ENCODE measurements around the gene ZHX3. TPM values are rescaled to one million over a fixed set of nuclear protein-coding genes. Genes with fewer than 3 reads are reported as not detected.

Gene ZHX3
- total and polyA plus RNA-seq, 2 donors (not counting 1 experiment from before 2014, with no cell fraction given), result 4.3 to 22.2 TPM

DNA sequence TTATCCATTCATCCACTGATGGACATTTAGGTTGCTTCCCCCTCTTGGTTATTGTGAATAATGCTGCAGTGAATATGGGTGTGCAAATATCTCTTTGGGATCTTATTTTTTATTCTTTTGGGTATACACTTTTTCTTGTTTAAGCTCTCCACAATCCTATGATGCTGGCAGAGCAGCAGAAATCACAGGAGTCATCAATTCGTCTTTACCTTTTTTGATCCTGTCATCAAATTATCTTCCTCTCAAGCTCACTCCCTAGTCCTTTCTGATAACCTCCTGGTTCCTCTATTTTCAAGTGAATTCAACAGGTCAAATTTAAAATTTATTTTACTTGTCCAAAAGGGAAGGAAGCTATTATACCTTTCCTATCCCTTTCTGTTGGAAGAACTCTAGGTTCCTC, 91.1 kb downstream of the ZHX3 start:
- Histone ChIP-seq H3K9me3 (ENCODE audit: control extremely low read depth in 1 of 3, control insufficient read depth in 2 of 3, insufficient read depth in 1 of 3, low read length in 2 of 3) (no peaks in the 10 kb centered on the region), H3K4me1 (ENCODE audit: control insufficient read depth in 2 of 2, insufficient read depth in 2 of 2, low read length in 2 of 2) (no peaks in the 10 kb centered on the region), H3K4me3 (ENCODE audit: control extremely low read depth in 1 of 5, extremely low read depth in 1 of 5, insufficient read depth in 1 of 5, low read depth in 2 of 5, low read length in 4 of 5) (no peak overlapping the region), H3K79me2 (ENCODE audit: control insufficient read depth, insufficient read depth, low read length) (no peaks in the 10 kb centered on the region), H3K36me3 (replicated peaks in 1 of 2; ENCODE audit: control extremely low read depth in 1 of 2, control insufficient read depth in 1 of 2, extremely low read depth in 1 of 2, insufficient read depth in 2 of 2, low read length in 1 of 2) (no peaks in the 10 kb centered on the region), H3K9ac (ENCODE audit: low read length) (no peak overlapping the region), H3K4me2 (replicated peaks; ENCODE audit: low read depth, low read length, poor library complexity, severe bottlenecking) (no peak overlapping the region), H3K27me3 (replicated peaks in 1 of 4; ENCODE audit: control extremely low read depth in 1 of 4, control insufficient read depth in 3 of 4, insufficient read depth in 4 of 4, low read length in 3 of 4) (no peaks in the 10 kb centered on the region), H3K27ac (ENCODE audit: low read length in 2 of 2) (no peak overlapping the region), H4K20me1 (ENCODE audit: control insufficient read depth, insufficient read depth, low read length, poor library complexity, severe bottlenecking) (no peaks in the 10 kb centered on the region), H2AFZ (ENCODE audit: insufficient read depth, low read depth, low read length, poor library complexity, severe bottlenecking) (no peak overlapping the region)
- ChIA-PET CTCF (interaction anchor here (1.1 kb wide), 1 partner anchor 113 kb away, joined by 5 read pairs; no protein-coding TSS in a partner anchor), POLR2A (no interaction called here)
- no peak for ATAC-seq (ENCODE audit: low read depth)
- H3K4me1 Mint-ChIP-seq, result peaks cover 4% of the 10 kb centered on the region
- WGBS (ENCODE audit: insufficient coverage), result no CpG with 5 or more reads among the region's 1 CpG
- H3K27me3 Mint-ChIP-seq, result no peaks in the 10 kb centered on the region
- no peak overlapping the region for H3K27ac Mint-ChIP-seq
- intact Hi-C loops (cut with micrococcal nuclease), result no loop called here
- H3K4me3 Mint-ChIP-seq, result no peak overlapping the region
- DNase-seq, result no peak
- TF ChIP-seq, protein P1, sequence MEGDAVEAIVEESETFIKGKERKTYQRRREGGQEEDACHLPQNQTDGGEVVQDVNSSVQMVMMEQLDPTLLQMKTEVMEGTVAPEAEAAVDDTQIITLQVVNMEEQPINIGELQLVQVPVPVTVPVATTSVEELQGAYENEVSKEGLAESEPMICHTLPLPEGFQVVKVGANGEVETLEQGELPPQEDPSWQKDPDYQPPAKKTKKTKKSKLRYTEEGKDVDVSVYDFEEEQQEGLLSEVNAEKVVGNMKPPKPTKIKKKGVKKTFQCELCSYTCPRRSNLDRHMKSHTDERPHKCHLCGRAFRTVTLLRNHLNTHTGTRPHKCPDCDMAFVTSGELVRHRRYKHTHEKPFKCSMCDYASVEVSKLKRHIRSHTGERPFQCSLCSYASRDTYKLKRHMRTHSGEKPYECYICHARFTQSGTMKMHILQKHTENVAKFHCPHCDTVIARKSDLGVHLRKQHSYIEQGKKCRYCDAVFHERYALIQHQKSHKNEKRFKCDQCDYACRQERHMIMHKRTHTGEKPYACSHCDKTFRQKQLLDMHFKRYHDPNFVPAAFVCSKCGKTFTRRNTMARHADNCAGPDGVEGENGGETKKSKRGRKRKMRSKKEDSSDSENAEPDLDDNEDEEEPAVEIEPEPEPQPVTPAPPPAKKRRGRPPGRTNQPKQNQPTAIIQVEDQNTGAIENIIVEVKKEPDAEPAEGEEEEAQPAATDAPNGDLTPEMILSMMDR (IDR thresholded peaks at IDR 0.05), result no peak
- TF ChIP-seq EZH2 (IDR thresholded peaks at IDR 0.05; ENCODE audit: borderline replicate concordance, insufficient read depth, low read depth, low read length, poor library complexity, severe bottlenecking), result no peak
- H3K9me3 Mint-ChIP-seq (ENCODE audit: insufficient read depth), result no peaks in the 10 kb centered on the region

DNA sequence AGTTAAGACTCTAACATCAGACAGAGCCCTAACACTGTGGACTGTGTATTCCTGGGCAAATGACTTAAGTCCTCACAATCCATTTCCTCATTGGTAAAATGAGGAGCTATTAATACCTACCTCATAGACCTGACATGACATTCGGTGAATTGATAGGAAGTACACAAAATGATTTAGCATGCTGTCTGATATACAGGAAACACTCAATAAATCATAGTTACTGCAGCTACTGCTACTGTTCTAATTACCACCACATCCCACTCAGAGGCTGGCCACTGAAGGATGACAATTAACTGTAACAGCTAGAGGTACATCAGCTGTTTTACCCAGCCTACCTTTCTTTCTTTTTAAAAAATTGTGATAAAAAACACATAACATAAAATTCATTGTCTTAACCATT, 92.4 kb downstream of the ZHX3 start:
- no CpG with 5 or more reads among the region's 1 CpG for WGBS (ENCODE audit: insufficient coverage)
- H3K27ac ChIP-seq (ENCODE audit: low read length in 2 of 2), result no peak overlapping the region
- H3K36me3 ChIP-seq (replicated peaks in 1 of 2; ENCODE audit: control extremely low read depth in 1 of 2, control insufficient read depth in 1 of 2, extremely low read depth in 1 of 2, insufficient read depth in 2 of 2, low read length in 1 of 2), result no peaks in the 10 kb centered on the region
- no peaks in the 10 kb centered on the region for H3K9me3 ChIP-seq (ENCODE audit: control extremely low read depth in 1 of 3, control insufficient read depth in 2 of 3, insufficient read depth in 1 of 3, low read length in 2 of 3)
- CTCF ChIA-PET, result interaction anchor here (1.2 to 3.2 kb wide), 5 partner anchors 8 to 115 kb away, joined by 3 to 16 read pairs (median 10); partner anchors contain the start of gene LPIN3
- no peaks in the 10 kb centered on the region for H3K4me1 ChIP-seq (ENCODE audit: control insufficient read depth in 2 of 2, insufficient read depth in 2 of 2, low read length in 2 of 2)
- no peaks in the 10 kb centered on the region for H3K27me3 ChIP-seq (replicated peaks in 1 of 4; ENCODE audit: control extremely low read depth in 1 of 4, control insufficient read depth in 3 of 4, insufficient read depth in 4 of 4, low read length in 3 of 4)
- Mint-ChIP-seq H3K4me1 (peaks cover 4% of the 10 kb centered on the region), H3K27ac (no peak overlapping the region), H3K9me3 (ENCODE audit: insufficient read depth) (no peaks in the 10 kb centered on the region), H3K27me3 (no peaks in the 10 kb centered on the region), H3K4me3 (no peak overlapping the region)
- no peaks in the 10 kb centered on the region for H4K20me1 ChIP-seq (ENCODE audit: control insufficient read depth, insufficient read depth, low read length, poor library complexity, severe bottlenecking)
- no peak overlapping the region for H3K4me2 ChIP-seq (replicated peaks; ENCODE audit: low read depth, low read length, poor library complexity, severe bottlenecking)
- no peak overlapping the region for H2AFZ ChIP-seq (ENCODE audit: insufficient read depth, low read depth, low read length, poor library complexity, severe bottlenecking)
- H3K79me2 ChIP-seq (ENCODE audit: control insufficient read depth, insufficient read depth, low read length), result no peaks in the 10 kb centered on the region
- TF ChIP-seq EZH2 (IDR thresholded peaks at IDR 0.05; ENCODE audit: borderline replicate concordance, insufficient read depth, low read depth, low read length, poor library complexity, severe bottlenecking), result no peak
- TF ChIP-seq, protein P1 (IDR thresholded peaks at IDR 0.05), result no peak
- H3K9ac ChIP-seq (ENCODE audit: low read length), result no peak overlapping the region
- DNase-seq (no peak), ATAC-seq (ENCODE audit: low read depth) (no peak)
- no peak overlapping the region for H3K4me3 ChIP-seq (ENCODE audit: control extremely low read depth in 1 of 5, extremely low read depth in 1 of 5, insufficient read depth in 1 of 5, low read depth in 2 of 5, low read length in 4 of 5)
- intact Hi-C loops (cut with micrococcal nuclease), result no loop called here
- POLR2A ChIA-PET, result no interaction called here

All from B cell (primary cell).